BLaER1 (cell line): Measurements from ENCODE around the gene CAB39L.
"Not testable (repeated sequence)": the region's sequence is repeated elsewhere in the genome, so short reads cannot be mapped to it uniquely, and the experiment has no call there.

Experiments used
- H3K27ac ChIP-seq: shearing (Covaris generic); formaldehyde crosslinking; 2 replicates; pipeline ENCODE4 v1.8.1; 2022
- H3K27me3 ChIP-seq: shearing (Covaris generic); formaldehyde crosslinking; 2 replicates; pipeline ENCODE4 v1.8.1; 2022
- H3K36me3 ChIP-seq: shearing (Covaris generic); formaldehyde crosslinking; 2 replicates; pipeline ENCODE4 v1.8.1; 2022
- H3K4me1 ChIP-seq: shearing (Covaris generic); formaldehyde crosslinking; 2 replicates; pipeline ENCODE4 v1.8.1; 2022
- H3K4me2 ChIP-seq: shearing (Covaris generic); formaldehyde crosslinking; 2 replicates; pipeline ENCODE4 v1.8.1; 2022
- H3K4me3 ChIP-seq: shearing (Covaris generic); formaldehyde crosslinking; 2 replicates; pipeline ENCODE4 v1.8.1; 2022
- H3K9ac ChIP-seq: shearing (Covaris generic); formaldehyde crosslinking; 2 replicates; pipeline ENCODE4 v1.8.1; 2022
- H3K9me3 ChIP-seq: shearing (Covaris generic); formaldehyde crosslinking; 2 replicates; pipeline ENCODE4 v1.8.1; 2022
- H4K20me1 ChIP-seq: shearing (Covaris generic); formaldehyde crosslinking; 2 replicates; pipeline ENCODE4 v1.8.1; 2022
- Cebpa-rat ChIP-seq: shearing (Covaris generic); IDR thresholded peaks from 2 replicates; pipeline ENCODE4 v1.8.1; 2022

The CAB39L gene

DNA sequence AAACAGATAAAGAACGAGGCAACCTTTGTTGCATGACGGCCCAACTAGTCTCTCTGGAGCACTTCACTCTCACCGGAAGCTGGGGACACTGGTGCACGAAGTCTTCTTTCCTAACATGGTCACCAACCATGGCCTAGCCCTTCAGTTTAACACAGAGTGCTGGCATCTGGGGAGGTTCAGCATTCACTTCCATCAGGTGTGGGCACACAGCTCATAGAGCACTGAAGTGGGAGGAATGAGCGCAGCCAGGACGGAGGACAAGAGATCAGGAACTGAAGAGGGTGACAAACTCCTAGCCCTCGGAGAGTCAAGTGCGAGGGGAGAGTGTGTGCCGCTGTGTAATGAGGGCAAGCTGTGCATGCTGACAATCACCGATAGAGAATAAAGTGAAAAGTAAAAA, 103.7 kb downstream of the CAB39L start:
- Histone ChIP-seq H3K9ac (no peak overlapping the region), H3K27ac (no peak overlapping the region), H3K27me3 (no peaks in the 10 kb centered on the region), H3K4me2 (peak overlapping the region; percentile 45), H3K4me3 (no peak overlapping the region), H3K36me3 (no peaks in the 10 kb centered on the region; the same call in 1 of the 2 replicates), H4K20me1 (no peaks in the 10 kb centered on the region), H3K9me3 (no peaks in the 10 kb centered on the region), H3K4me1 (peaks cover 10% of the 10 kb centered on the region)
- TF ChIP-seq Cebpa-rat = no peak

GRCh38 chr13:49336655-49337054, 107.2 kb downstream of the CAB39L start:
- Histone ChIP-seq H3K4me2 (no peak overlapping the region), H3K27me3 (no peaks in the 10 kb centered on the region), H4K20me1 (no peaks in the 10 kb centered on the region), H3K9me3 (no peaks in the 10 kb centered on the region), H3K27ac (no peak overlapping the region), H3K9ac (no peak overlapping the region), H3K4me3 (no peak overlapping the region), H3K4me1 (peaks cover 10% of the 10 kb centered on the region), H3K36me3 (no peaks in the 10 kb centered on the region; the same call in 1 of the 2 replicates)
- TF ChIP-seq Cebpa-rat = no peak

DNA sequence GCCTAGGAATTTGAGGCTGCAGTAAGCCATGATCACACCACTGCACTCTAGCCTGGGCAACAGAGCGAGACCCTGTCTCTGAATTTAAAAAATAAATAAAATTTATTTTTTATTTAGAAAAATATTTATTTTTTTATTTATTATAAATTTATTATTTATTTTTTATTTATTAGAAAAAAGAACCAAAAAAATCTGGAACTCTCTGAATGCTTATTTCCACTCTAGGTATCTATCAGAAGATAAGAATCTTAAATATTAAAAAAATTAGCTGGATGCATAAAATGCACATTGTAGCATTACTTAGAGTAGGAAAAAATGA, 113.4 kb downstream of the CAB39L start:
- TF ChIP-seq Cebpa-rat = no peak
- H3K36me3 ChIP-seq = peaks cover 6% of the 10 kb centered on the region; the same call in 1 of the 2 replicates
- no peak overlapping the region for H3K4me2 ChIP-seq
- no peaks in the 10 kb centered on the region for H4K20me1 ChIP-seq
- no peaks in the 10 kb centered on the region for H3K9me3 ChIP-seq
- H3K4me3 ChIP-seq = no peak overlapping the region
- H3K4me1 ChIP-seq = no peaks in the 10 kb centered on the region
- no peak overlapping the region for H3K9ac ChIP-seq
- no peaks in the 10 kb centered on the region for H3K27me3 ChIP-seq
- H3K27ac ChIP-seq = no peak overlapping the region

- Histone ChIP-seq H3K9me3 (no peaks in the 10 kb centered on the region), H3K27me3 (no peaks in the 10 kb centered on the region), H4K20me1 (no peaks in the 10 kb centered on the region), H3K9ac (no peak overlapping the region), H3K4me1 (no peaks in the 10 kb centered on the region), H3K4me2 (no peak overlapping the region), H3K27ac (no peak overlapping the region), H3K4me3 (no peak overlapping the region), H3K36me3 (peaks cover 6% of the 10 kb centered on the region; the same call in 1 of the 2 replicates)
- TF ChIP-seq Cebpa-rat = no peak
These were observed 113.9 kb downstream of the CAB39L start for GRCh38 chr13:49329831-49330545.

DNA sequence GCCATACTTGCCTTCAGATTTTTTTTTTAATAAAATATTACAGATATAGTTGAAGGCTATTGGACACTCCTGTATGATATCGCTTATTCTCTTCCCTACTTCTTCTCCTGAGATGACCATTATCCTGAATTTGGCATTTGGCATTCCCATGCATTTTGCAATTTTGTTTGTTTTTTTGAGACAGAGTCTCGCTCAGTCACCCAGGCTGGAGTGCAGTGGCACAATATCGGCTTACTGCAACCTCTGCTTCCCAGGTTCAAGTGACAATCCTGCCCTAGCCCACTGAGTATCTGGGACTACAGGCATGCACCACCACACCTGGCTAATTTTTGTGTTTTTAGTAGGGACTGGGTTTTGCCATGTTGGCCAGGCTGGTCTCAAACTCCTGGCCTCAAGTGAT, 116.7 kb downstream of the CAB39L start:
- H4K20me1 ChIP-seq, H3K27ac ChIP-seq, H3K9ac ChIP-seq, H3K4me2 ChIP-seq, H3K4me1 ChIP-seq, H3K27me3 ChIP-seq, H3K9me3 ChIP-seq, H3K4me3 ChIP-seq: not testable (repeated sequence)
- peaks cover 11% of the 10 kb centered on the region; the same call in 1 of the 2 replicates for H3K36me3 ChIP-seq

GRCh38 chr13:49326222-49326917, 117.5 kb downstream of the CAB39L start:
- H3K36me3 ChIP-seq = peaks cover 11% of the 10 kb centered on the region; the same call in 1 of the 2 replicates
- no peaks in the 10 kb centered on the region for H4K20me1 ChIP-seq
- no peak overlapping the region for H3K9ac ChIP-seq
- peaks cover 11% of the 10 kb centered on the region for H3K4me1 ChIP-seq
- no peaks in the 10 kb centered on the region for H3K9me3 ChIP-seq
- no peak for TF ChIP-seq Cebpa-rat
- no peak overlapping the region for H3K4me2 ChIP-seq
- no peaks in the 10 kb centered on the region for H3K27me3 ChIP-seq
- no peak overlapping the region for H3K27ac ChIP-seq
- H3K4me3 ChIP-seq = no peak overlapping the region

DNA sequence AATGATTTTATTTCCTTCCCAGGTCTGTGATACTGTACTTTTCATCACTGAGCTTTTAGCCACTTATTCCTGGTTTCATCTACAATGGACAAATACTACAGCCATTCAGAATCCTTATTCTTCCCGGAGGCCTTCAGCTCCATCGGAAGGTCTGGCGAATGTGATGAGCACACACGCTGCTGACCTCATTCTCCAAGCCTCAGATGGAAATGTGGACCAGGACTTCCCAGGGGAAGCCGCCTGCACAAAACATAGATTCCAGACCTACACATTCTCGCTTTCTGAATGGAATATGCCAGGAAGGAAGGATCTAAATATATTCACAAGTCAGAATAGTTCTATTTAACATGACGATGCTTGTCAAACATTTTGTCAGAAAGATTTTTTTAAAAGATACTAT, 120.5 kb downstream of the CAB39L start:
- no peak for TF ChIP-seq Cebpa-rat
- Histone ChIP-seq H3K4me2 (no peak overlapping the region), H3K27ac (no peak overlapping the region), H3K27me3 (no peaks in the 10 kb centered on the region), H3K36me3 (peaks cover 11% of the 10 kb centered on the region; the same call in 1 of the 2 replicates), H3K4me1 (peaks cover 38% of the 10 kb centered on the region), H3K4me3 (no peak overlapping the region), H3K9me3 (no peaks in the 10 kb centered on the region), H4K20me1 (no peaks in the 10 kb centered on the region), H3K9ac (no peak overlapping the region)

GRCh38 chr13:49322702-49323101, 121.2 kb downstream of the CAB39L start:
- Histone ChIP-seq H3K4me2 (no peak overlapping the region), H4K20me1 (no peaks in the 10 kb centered on the region)

GRCh38 chr13:49320975-49321374, 122.9 kb downstream of the CAB39L start:
- H3K9ac ChIP-seq = no peak overlapping the region; the same call in 1 of the 2 replicates
- peak overlapping the region; percentile 23; the same call in 1 of the 2 replicates for H3K27ac ChIP-seq
- H3K4me2 ChIP-seq = peak overlapping the region; percentile 75
- H3K4me1 ChIP-seq = peaks cover 38% of the 10 kb centered on the region
- H3K4me3 ChIP-seq = no peak overlapping the region; the same call in 1 of the 2 replicates
- H3K27me3 ChIP-seq = no peaks in the 10 kb centered on the region
- TF ChIP-seq Cebpa-rat = no peak
- no peaks in the 10 kb centered on the region for H4K20me1 ChIP-seq
- peaks cover 14% of the 10 kb centered on the region; the same call in 1 of the 2 replicates for H3K36me3 ChIP-seq
- no peaks in the 10 kb centered on the region for H3K9me3 ChIP-seq

More at GRCh38 chr13:49322702-49323101, 121.2 kb downstream of the CAB39L start:
- no peaks in the 10 kb centered on the region for H3K9me3 ChIP-seq
- H3K27ac ChIP-seq = no peak overlapping the region; the same call in 1 of the 2 replicates
- no peak overlapping the region for H3K4me3 ChIP-seq
- H3K4me1 ChIP-seq = peaks cover 38% of the 10 kb centered on the region
- no peak for TF ChIP-seq Cebpa-rat
- H3K27me3 ChIP-seq = no peaks in the 10 kb centered on the region
- no peak overlapping the region for H3K9ac ChIP-seq
- peaks cover 11% of the 10 kb centered on the region; the same call in 1 of the 2 replicates for H3K36me3 ChIP-seq

DNA sequence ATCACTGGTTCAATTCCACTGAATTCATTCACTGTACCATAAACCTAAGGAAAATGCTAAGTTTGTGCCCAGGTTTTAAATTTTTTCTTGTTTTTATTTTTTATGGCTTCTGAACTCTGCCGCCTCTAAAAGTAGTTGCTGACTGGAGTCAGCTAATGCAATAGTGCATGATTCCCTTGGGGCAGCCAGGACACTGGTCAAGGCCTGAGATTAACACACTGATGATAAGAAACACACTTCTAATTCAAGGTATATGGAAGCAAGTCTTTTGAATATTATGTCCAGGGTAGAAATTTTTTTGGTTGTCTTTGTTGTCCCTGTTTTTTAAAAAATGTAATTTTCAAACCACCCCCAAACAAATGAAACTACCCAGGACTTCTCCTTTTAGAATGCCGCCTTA, 123.9 kb downstream of the CAB39L start:
- Histone ChIP-seq H4K20me1 (no peaks in the 10 kb centered on the region), H3K9me3 (no peaks in the 10 kb centered on the region), H3K4me2 (peak overlapping the region; percentile 75), H3K27ac (peak overlapping the region; percentile 23; the same call in 1 of the 2 replicates), H3K4me1 (peaks cover 38% of the 10 kb centered on the region), H3K27me3 (no peaks in the 10 kb centered on the region), H3K36me3 (0 out of 2 replicates have a peak, but pooled peaks cover 12% of the 10 kb centered on the region), H3K4me3 (no peak overlapping the region), H3K9ac (0 out of 2 replicates have a peak overlapping the region, but pooled peaks have one; percentile 5)
- TF ChIP-seq Cebpa-rat = no peak
